Stimulated activated CD4-positive, alpha-beta T cell treated with anti-CD3 and anti-CD28 coated beads, Interleukin-2, amount 100 ng/mL, for 48 hours (primary cell): Measurements from ENCODE around the gene POLR1D.

Experiments used
- DNase-seq, 2 donors: peaks; one replicate each; pipeline ENCODE4 v3.0.0-alpha.2; 2020

POLR1D gene

GRCh38 chr13:27641711-27642502, 20.2 kb downstream of the POLR1D start:
- DNase-seq, result no peak

GRCh38 chr13:27643334-27644132, 21.8 kb downstream of the POLR1D start:
- DNase-seq, result no peak

DNA sequence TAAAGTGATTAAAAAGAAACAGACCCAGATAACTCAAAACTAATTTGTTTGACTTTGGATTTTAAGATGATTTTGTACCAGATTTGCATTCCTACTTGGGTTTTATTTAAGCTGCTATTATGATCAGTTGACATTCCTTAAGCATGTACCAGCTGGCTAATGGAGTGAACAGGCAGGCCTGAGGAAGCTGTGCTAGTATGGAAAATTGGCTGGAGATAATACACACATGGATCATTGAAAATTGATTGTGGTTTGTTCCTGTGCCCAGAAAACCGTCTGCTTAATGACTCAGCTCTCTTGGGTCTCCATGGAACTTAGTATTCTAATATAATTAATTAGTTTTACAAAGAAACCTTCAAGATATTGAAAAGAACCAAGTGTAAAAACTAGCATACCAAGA, 22.6 kb downstream of the POLR1D start:
- DNase-seq, result no peak

- DNase-seq, result no peak
Measured at GRCh38 chr13:27650312-27650711, 28.6 kb downstream of the POLR1D start.

DNA sequence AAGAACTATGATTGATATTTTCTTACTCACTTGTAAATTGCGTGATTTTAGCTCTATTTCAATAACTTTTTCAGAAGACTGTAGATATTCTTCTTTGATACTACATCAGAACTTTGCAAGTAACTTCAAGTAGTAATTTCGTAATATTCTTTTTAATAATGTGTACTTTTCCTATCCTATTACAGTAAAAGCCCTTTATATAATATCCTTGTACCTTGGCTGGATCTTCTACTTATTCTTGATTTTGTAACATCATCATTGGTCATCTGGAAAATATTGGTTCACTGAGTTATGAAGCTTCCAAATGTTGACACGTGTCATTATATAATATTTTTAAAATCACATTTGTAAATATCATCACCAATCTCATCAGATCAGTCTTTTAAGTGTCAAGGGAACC, 32.4 kb downstream of the POLR1D start:
- DNase-seq, result no peak

DNA sequence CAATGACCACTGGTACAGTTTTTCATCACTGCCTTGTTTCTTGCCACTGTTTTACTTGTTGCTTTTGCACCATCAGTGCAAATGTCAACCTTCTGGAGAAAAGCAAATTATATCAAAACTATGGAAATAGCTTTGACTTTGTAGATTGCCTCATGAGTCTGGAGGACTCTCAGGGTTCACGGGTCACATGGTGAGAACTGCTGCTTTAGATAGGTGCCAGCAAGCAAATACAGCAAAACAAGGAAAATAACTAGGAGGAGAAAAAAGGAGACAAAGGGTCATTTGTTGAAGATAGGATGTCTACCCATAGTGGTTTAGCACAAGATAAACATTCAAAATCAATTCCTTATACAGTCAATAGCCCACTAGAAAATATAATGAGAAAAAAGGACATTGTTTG, 33.1 kb downstream of the POLR1D start:
- no peak for DNase-seq

GRCh38 chr13:27657724-27658123, 36.0 kb downstream of the POLR1D start:
- no peak for DNase-seq

- DNase-seq, result no peak
Measured at GRCh38 chr13:27658546-27658945, 36.9 kb downstream of the POLR1D start.

GRCh38 chr13:27659145-27659865, 37.6 kb downstream of the POLR1D start:
- no peak for DNase-seq

GRCh38 chr13:27660511-27660910, 38.8 kb downstream of the POLR1D start:
- DNase-seq, result no peak

GRCh38 chr13:27661017-27661416, 39.3 kb downstream of the POLR1D start:
- DNase-seq, result no peak

DNA sequence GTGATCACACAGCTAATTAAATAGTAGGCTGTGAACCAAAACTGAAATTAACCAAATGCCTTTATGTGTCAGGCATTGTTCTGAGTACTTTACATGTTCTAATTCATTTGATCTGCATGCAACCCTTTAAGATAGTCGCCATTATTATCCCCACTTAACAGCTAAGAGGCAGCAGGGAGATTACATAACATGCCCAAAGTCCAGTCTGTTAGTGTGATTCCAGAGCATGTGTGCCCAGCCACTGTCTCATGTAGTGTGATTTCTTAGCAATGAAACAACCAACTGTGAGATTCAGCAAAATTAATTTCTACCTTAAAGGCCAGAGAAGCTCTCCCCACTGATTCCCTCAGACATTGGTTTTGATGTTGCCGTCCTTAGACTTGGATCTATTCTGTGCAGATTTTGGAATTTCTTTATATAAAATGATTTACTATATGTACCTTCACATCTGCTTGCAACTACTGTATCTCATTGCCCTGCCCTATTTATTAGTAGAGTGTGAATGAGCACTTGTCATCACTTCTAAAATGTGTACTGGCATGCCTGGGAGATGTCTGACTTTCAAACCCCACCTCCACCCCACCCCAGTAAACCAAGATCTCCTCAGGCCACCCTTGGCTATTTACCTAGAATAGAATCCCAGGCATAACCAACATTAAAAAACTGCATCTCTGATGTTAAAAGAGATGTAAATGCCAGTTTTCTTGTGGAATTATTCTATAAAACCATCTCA, 41.2 kb downstream of the POLR1D start:
- no peak for DNase-seq

DNA sequence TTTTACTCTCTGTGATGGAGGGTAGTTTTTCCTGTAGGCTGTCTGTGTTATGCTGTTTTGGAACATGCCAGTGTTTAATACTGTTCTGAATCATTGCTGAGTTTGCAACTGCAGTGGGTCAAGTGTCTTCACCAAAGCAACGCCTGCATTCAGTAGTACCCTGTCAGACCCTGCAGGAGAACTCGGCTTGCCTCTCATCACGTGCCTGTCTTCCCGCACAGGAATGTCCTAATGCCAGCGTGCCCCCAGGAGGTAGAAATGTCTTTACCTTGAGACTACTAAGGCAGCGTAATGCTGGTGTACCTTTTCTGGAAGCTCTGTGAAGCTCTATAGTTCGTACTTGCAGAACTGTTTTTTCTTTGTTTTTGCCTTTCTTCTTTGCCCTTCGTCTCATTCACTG, 42.3 kb downstream of the POLR1D start:
- no peak for DNase-seq

GRCh38 chr13:27665333-27665732, 43.6 kb downstream of the POLR1D start:
- no peak for DNase-seq

DNA sequence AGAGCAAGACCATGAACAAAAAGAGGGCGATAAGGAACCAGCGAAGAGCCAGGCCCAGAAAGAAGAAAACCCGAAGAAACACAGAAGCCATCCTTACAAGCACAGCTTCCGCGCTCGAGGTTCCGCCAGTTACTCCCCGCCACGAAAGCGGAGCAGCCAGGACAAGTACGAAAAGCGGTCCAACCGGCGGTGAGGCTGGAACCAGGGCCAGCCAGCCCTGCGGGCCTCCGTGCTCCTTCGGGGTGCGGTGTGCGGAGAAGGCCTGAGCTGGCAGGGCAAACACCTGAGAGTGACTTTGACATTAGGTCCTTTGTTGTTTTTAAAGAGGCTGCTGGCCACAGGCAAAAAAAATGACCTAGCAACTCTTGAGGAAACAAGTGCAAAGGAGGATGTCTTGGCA, 44.1 kb downstream of the POLR1D start:
- DNase-seq, result no peak

- DNase-seq, result no peak
Measured at GRCh38 chr13:27666951-27667350, 45.3 kb downstream of the POLR1D start.

- DNase-seq, result no peak
Measured at GRCh38 chr13:27667946-27668345, 46.3 kb downstream of the POLR1D start.

GRCh38 chr13:27670861-27671260, 49.2 kb downstream of the POLR1D start:
- DNase-seq, result no peak

- DNase-seq, result no peak
Measured at GRCh38 chr13:27672025-27672424, 50.3 kb downstream of the POLR1D start.
